Smooth muscle cell (in vitro differentiated cells): Measurements from ENCODE around the gene SBNO1. TPM values are rescaled to one million over a fixed set of nuclear protein-coding genes. Genes with fewer than 3 reads are reported as not detected.

Source experiments
- DNase-seq: peaks from one replicate; lab custom pipeline; 2025; ENCODE audit not compliant: unreplicated experiment; lab: John Stamatoyannopoulos, UW
- H2AFZ ChIP-seq: fragments of 200-600 bp; sonication (generic); 2 replicates; pipeline ENCODE4 v1.6.0; 2016; ENCODE audit warnings: antibody characterized with exemption, low read depth, mild to moderate bottlenecking
- H3F3A ChIP-seq: fragments of 200-600 bp; sonication (generic); 2 replicates; pipeline ENCODE4 v1.6.0; 2017; ENCODE audit warnings: antibody characterized with exemption, low read depth
- H3K27ac ChIP-seq: fragments of 200-600 bp; sonication (generic); 2 replicates; pipeline ENCODE4 v1.5.1; 2016; ENCODE audit warnings: low read depth, mild to moderate bottlenecking
- H3K27me3 ChIP-seq: fragments of 200-600 bp; sonication (generic); 2 replicates; pipeline ENCODE4 v1.6.1; 2016; ENCODE audit warnings: low read depth, mild to moderate bottlenecking
- H3K36me3 ChIP-seq: fragments of 200-600 bp; sonication (generic); 2 replicates; pipeline ENCODE4 v1.5.1; 2016; ENCODE audit warnings: low read depth
- H3K4me1 ChIP-seq: fragments of 200-600 bp; sonication (generic); 2 replicates; pipeline ENCODE4 v1.5.1; 2016; ENCODE audit warnings: low read depth
- H3K4me2 ChIP-seq: fragments of 200-600 bp; sonication (generic); 2 replicates; pipeline ENCODE4 v1.6.0; 2016; ENCODE audit warnings: mild to moderate bottlenecking
- H3K4me3 ChIP-seq: fragments of 200-600 bp; sonication (generic); 2 replicates; pipeline ENCODE4 v1.5.1; 2016; ENCODE audit warnings: mild to moderate bottlenecking
- H3K79me2 ChIP-seq: fragments of 200-600 bp; sonication (generic); 2 replicates; pipeline ENCODE4 v1.6.0; 2016; ENCODE audit warnings: low read depth, mild to moderate bottlenecking
- H3K9ac ChIP-seq: fragments of 200-600 bp; sonication (generic); 2 replicates; pipeline ENCODE4 v1.6.0; 2016; ENCODE audit warnings: low read depth
- H3K9me3 ChIP-seq: fragments of 200-600 bp; sonication (generic); replicated peaks from 2 replicates; pipeline ENCODE4 v1.5.1; 2016; ENCODE audit warnings: low read depth
- H4K20me1 ChIP-seq: fragments of 200-600 bp; sonication (generic); 2 replicates; pipeline ENCODE4 v1.6.0; 2016; ENCODE audit warnings: low read depth
- WGBS: methylation state at CpG from one replicate; pipeline ENCODE4 v1.1.7; 2016; ENCODE audit warnings: low lambda C conversion rate; 5-methylcytosine and 5-hydroxymethylcytosine counted together
- polyA plus RNA-seq: library from polyadenylated mRNA; unstranded; fragments of >200 nt; fragmentation: Nextera tagmentation; extraction: Ambion mirVana; gene quantifications from 2 replicates; pipeline ENCODE4 v1.2.1, GENCODE V29; 2016
- total RNA-seq: library from RNA; depleted of rRNA; stranded (reverse); fragments of >200 nt; gene quantifications from 2 replicates; pipeline ENCODE4 v1.2.3, GENCODE V29; 2014
- TF ChIP-seq, protein P1 (sequence below): fragments of 200-600 bp; sonication (generic); IDR thresholded peaks from 2 replicates; pipeline ENCODE4 v1.5.1; 2017; ENCODE audit warnings: borderline replicate concordance, mild to moderate bottlenecking, antibody characterized with exemption; ENCODE audit not compliant: insufficient read depth, poor library complexity, severe bottlenecking

Gene SBNO1
- total and polyA plus RNA-seq, 2 experiments from 2014 or later: 14.6 to 24.5 TPM

DNA sequence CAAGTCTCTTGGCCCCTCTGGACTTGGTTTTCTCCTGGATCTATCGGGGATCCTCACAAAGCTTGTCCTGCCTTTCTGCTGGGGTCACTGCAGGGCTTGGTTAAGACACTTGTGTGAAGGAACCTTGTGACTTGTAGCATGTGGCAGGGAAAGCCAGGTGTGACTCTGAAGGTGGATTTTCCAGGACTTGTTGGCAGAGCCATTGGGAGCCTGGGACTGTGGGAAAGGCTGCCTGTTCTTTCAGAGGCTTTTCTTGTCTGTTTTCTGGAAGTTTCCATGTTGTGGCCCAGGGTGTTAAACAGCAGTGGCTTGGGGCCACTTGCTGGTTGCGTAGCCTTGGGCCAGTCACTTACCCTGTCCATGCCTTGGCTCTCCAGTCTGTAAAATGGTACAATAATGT is 31.9 kb upstream of the SBNO1 start:
- Histone ChIP-seq H3K79me2 (peaks cover 95% of the 10 kb centered on the region), H3K9ac (no peak overlapping the region), H3K4me1 (no peaks in the 10 kb centered on the region), H3K27me3 (no peaks in the 10 kb centered on the region), H3K27ac (no peak overlapping the region), H2AFZ (no peak overlapping the region), H3K9me3 (no peaks in the 10 kb centered on the region), H3K4me3 (no peak overlapping the region), H4K20me1 (peaks cover 87% of the 10 kb centered on the region), H3K36me3 (no peaks in the 10 kb centered on the region), H3F3A (no peaks in the 10 kb centered on the region), H3K4me2 (no peak overlapping the region)
- TF ChIP-seq, protein P1, sequence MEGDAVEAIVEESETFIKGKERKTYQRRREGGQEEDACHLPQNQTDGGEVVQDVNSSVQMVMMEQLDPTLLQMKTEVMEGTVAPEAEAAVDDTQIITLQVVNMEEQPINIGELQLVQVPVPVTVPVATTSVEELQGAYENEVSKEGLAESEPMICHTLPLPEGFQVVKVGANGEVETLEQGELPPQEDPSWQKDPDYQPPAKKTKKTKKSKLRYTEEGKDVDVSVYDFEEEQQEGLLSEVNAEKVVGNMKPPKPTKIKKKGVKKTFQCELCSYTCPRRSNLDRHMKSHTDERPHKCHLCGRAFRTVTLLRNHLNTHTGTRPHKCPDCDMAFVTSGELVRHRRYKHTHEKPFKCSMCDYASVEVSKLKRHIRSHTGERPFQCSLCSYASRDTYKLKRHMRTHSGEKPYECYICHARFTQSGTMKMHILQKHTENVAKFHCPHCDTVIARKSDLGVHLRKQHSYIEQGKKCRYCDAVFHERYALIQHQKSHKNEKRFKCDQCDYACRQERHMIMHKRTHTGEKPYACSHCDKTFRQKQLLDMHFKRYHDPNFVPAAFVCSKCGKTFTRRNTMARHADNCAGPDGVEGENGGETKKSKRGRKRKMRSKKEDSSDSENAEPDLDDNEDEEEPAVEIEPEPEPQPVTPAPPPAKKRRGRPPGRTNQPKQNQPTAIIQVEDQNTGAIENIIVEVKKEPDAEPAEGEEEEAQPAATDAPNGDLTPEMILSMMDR: no peak
- no peak for DNase-seq
- 100% methylated on average over 2 of the region's 2 CpGs for WGBS

DNA sequence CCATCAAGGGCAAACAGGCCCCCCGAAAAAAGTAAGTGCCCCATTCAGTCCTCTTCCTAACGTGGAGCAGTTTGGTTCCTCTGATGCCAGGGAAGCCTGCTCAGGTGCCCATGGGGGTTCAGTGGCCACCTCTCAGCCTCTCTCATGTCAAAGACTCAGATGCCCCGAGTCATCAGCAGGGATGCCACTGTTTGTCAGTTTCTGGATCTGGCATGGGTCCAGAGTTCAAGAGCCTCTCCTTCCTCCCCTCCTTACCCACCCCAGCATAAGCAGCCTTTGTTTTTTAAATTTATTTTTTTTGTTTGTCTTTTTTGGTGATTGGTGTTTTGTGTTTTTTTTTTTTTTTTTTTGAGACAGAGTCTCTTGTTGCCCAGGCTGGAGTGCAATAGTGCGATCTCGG is 30.6 kb upstream of the SBNO1 start:
- Histone ChIP-seq H3K9me3 (no peaks in the 10 kb centered on the region), H3K27ac (no peak overlapping the region), H3K9ac (no peak overlapping the region), H4K20me1 (peaks cover 88% of the 10 kb centered on the region), H3F3A (no peaks in the 10 kb centered on the region), H3K79me2 (peaks cover 98% of the 10 kb centered on the region), H2AFZ (no peak overlapping the region), H3K27me3 (no peaks in the 10 kb centered on the region), H3K4me2 (no peak overlapping the region), H3K4me1 (peaks cover 2% of the 10 kb centered on the region), H3K36me3 (no peaks in the 10 kb centered on the region), H3K4me3 (no peak overlapping the region)
- TF ChIP-seq, protein P1: no peak
- 99% methylated on average over 5 of the region's 5 CpGs for WGBS
- DNase-seq: no peak

DNA sequence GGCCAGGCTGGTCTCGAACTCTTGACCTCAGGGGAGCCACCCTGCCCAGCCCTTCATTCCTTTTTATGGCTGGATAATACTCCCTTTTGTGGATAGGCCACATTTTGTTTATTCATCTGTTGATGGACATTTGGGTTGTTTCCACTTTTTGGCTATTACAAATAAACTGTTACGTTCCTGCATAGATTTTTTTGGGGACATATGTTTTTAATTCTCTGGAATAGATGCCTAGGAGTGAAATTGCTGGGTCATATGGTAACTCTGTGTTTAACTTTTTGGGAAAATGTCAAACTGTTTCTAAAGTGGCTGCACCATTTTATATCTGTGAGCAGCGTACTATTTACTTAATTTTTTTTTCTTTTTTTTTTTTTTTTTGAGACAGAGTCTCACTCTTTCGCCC is 29.1 kb upstream of the SBNO1 start:
- H3K27ac ChIP-seq: no peak overlapping the region
- H3K4me2 ChIP-seq: no peak overlapping the region
- H3K4me3 ChIP-seq: no peak overlapping the region
- no peaks in the 10 kb centered on the region for H3F3A ChIP-seq
- peaks cover 80% of the 10 kb centered on the region for H4K20me1 ChIP-seq
- H3K4me1 ChIP-seq: peaks cover 8% of the 10 kb centered on the region
- H2AFZ ChIP-seq: no peak overlapping the region
- no peaks in the 10 kb centered on the region for H3K36me3 ChIP-seq
- no peak overlapping the region for H3K9ac ChIP-seq
- WGBS: 97% methylated on average over 4 of the region's 4 CpGs
- TF ChIP-seq, protein P1: no peak
- DNase-seq: no peak
- no peaks in the 10 kb centered on the region for H3K27me3 ChIP-seq
- H3K9me3 ChIP-seq: no peaks in the 10 kb centered on the region
- peaks cover 89% of the 10 kb centered on the region for H3K79me2 ChIP-seq

DNA sequence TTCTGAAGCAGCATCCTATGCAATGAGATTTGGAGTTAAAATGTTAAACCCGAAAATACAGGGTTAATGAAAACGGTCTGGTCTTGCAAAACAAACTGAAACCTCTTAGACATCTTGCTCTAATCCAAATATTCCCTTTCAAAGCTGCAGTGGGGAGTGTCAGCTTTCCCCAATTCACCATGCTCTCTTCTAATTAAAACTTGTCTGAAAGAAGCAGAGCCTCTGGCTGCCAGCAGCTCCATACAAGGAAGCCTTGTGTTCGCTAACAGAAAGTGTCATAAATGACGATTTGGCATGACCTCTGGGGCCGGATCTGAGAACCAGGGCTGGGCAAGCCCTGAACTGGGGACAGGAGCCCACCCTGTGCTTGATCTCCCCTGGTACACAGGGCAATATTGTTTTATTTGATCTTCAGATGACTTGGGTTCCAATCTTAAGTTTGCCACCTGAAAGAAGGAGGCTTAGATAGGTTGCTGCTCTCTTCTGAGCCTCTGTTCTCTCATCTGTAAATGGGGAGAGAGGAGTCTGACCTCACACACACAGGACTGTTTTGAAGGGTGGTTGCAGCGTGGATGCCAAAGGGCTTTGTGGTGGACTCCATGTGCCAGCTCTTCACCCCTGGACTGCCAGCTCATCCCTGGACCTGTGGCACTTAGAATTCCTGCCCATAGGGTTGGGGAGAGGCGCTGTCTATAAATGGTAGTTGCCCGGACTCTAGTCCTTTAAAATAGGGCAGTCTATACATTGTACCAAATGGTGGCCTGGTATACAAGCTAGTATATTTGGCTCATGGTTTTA is 27.1 kb upstream of the SBNO1 start:
- Histone ChIP-seq H3F3A (no peaks in the 10 kb centered on the region), H4K20me1 (peaks cover 60% of the 10 kb centered on the region), H3K27me3 (no peaks in the 10 kb centered on the region), H3K4me2 (no peak overlapping the region), H3K36me3 (no peaks in the 10 kb centered on the region), H3K27ac (no peak overlapping the region), H3K9me3 (no peaks in the 10 kb centered on the region), H3K9ac (no peak overlapping the region), H3K4me1 (peaks cover 13% of the 10 kb centered on the region), H3K79me2 (peaks cover 78% of the 10 kb centered on the region), H3K4me3 (no peak overlapping the region), H2AFZ (no peak overlapping the region)
- no peak for DNase-seq
- TF ChIP-seq, protein P1: no peak
- 96% methylated on average over 8 of the region's 8 CpGs for WGBS
